H1 (cell line): Measurements from ENCODE around the gene THRB. TPM values are rescaled to one million over a fixed set of nuclear protein-coding genes. Genes with fewer than 3 reads are reported as not detected.

ENCODE experiments used
- CTCF ChIA-PET: fragments of 300-600 bp; sonication (Branson Sonifier 250); formaldehyde crosslinking; loops from one replicate; lab custom pipeline; 2021; ENCODE audit not compliant: partially characterized antibody; lab: Charles Lee
- POLR2A ChIA-PET: fragments of 300-600 bp; sonication (Branson Sonifier 250); formaldehyde crosslinking; loops from one replicate; lab custom pipeline; 2021; ENCODE audit warnings: inconsistent platforms; ENCODE audit not compliant: partially characterized antibody; lab: Charles Lee
- DNase-seq, 2 experiments: peaks; one replicate each; pipeline versions ENCODE4 v3.0.0 to v3.0.0-alpha.2; 2010 to 2022; ENCODE audit warnings: low spot score in 2 of 2, low read depth in 1 of 2, mixed read lengths in 1 of 2
- FAIRE-seq: peaks from 2 replicates; lab custom pipeline; 2011; peaks lifted over from hg19 to GRCh38; lab: Jason Lieb, UNC
- H2AFZ ChIP-seq: 2 replicates; pipeline ENCODE4 v1.8.1; 2012; ENCODE audit warnings: low read length, inconsistent platforms
- H2AK5ac ChIP-seq: 2 replicates; pipeline ENCODE4 v1.6.1; 2013; ENCODE audit warnings: low read depth, low read length
- H2BK120ac ChIP-seq: replicated peaks from 2 replicates; pipeline ENCODE3; 2013; ENCODE audit warnings: low read depth, low read length, inconsistent platforms
- H2BK12ac ChIP-seq: 2 replicates; pipeline ENCODE4 v1.6.1; 2013; ENCODE audit warnings: low read depth, low read length
- H2BK15ac ChIP-seq: 2 replicates; pipeline ENCODE4 v1.6.1; 2013; ENCODE audit warnings: low read length
- H2BK20ac ChIP-seq: 2 replicates; pipeline ENCODE4 v1.6.1; 2013; ENCODE audit warnings: low read length
- H2BK5ac ChIP-seq: 2 replicates; pipeline ENCODE4 v1.6.1; 2013; ENCODE audit warnings: low read depth, low read length
- H3K14ac ChIP-seq: 2 replicates; pipeline ENCODE4 v1.6.1; 2013; ENCODE audit warnings: inconsistent platforms; ENCODE audit not compliant: insufficient read length
- H3K18ac ChIP-seq: 2 replicates; pipeline ENCODE4 v1.6.1; 2013; ENCODE audit warnings: low read length; ENCODE audit errors: extremely low read depth
- H3K23ac ChIP-seq: 2 replicates; pipeline ENCODE4 v1.6.1; 2013; ENCODE audit warnings: inconsistent platforms; ENCODE audit not compliant: insufficient read length
- H3K23me2 ChIP-seq: 2 replicates; pipeline ENCODE4 v1.6.1; 2013; ENCODE audit warnings: low read depth, low read length
- H3K27ac ChIP-seq: 2 replicates; pipeline ENCODE4 v1.6.1; 2011; ENCODE audit warnings: low read depth, low read length, inconsistent platforms
- H3K27me3 ChIP-seq, 4 experiments: replicated peaks in 1 of 4; 1 replicate in 1 of 4; 2 replicates in 3 of 4; pipeline versions ENCODE4 v1.6.1 to v1.8.1; 2011 to 2013; ENCODE audit warnings: low read length in 3 of 4, mild to moderate bottlenecking in 3 of 4, inconsistent platforms in 2 of 4, mixed read lengths in 2 of 4, moderate library complexity in 1 of 4; ENCODE audit not compliant: control insufficient read depth in 3 of 4, insufficient read depth in 3 of 4; ENCODE audit errors: extremely low read depth in 1 of 4
- H3K36me3 ChIP-seq, 4 experiments: 2 replicates each; pipeline versions ENCODE4 v1.6.1 to v1.8.1; 2011 to 2013; ENCODE audit warnings: mild to moderate bottlenecking in 4 of 4, low read length in 3 of 4, moderate library complexity in 2 of 4, control low read depth in 1 of 4, inconsistent platforms in 1 of 4; ENCODE audit not compliant: insufficient read depth in 4 of 4, control insufficient read depth in 2 of 4
- H3K4ac ChIP-seq: replicated peaks from 2 replicates; pipeline ENCODE3; 2013; ENCODE audit warnings: low read length, low read depth, mixed read lengths, inconsistent platforms; ENCODE audit not compliant: insufficient read length
- H3K4me1 ChIP-seq, 4 experiments: replicated peaks in 1 of 4; 1 replicate in 1 of 4; 2 replicates in 3 of 4; pipeline versions ENCODE4 v1.6.1 to v1.8.1; 2011 to 2013; ENCODE audit warnings: low read length in 3 of 4, inconsistent platforms in 2 of 4, mixed read lengths in 1 of 4; ENCODE audit not compliant: insufficient read depth in 4 of 4, control insufficient read depth in 3 of 4
- H3K4me2 ChIP-seq, 2 experiments: 2 replicates each; pipeline versions ENCODE4 v1.6.1 to v1.8.1; 2011 to 2013; ENCODE audit warnings: low read depth in 2 of 2, low read length in 2 of 2, control low read depth in 1 of 2, inconsistent platforms in 1 of 2, mild to moderate bottlenecking in 1 of 2; ENCODE audit not compliant: insufficient read depth in 1 of 2
- H3K4me3 ChIP-seq, 4 experiments: fragments of 200-600, 300-600 bp in 1 of 4; sonication (generic), shearing (Covaris generic), sonication (Bioruptor Twin) in 1 of 4; 2 replicates each; pipeline versions ENCODE4 v1.5.1 to v1.8.1; 2011 to 2016; ENCODE audit warnings: low read length in 4 of 4, low read depth in 3 of 4, control low read depth in 2 of 4, inconsistent platforms in 2 of 4, mild to moderate bottlenecking in 2 of 4, mixed read lengths in 1 of 4, moderate library complexity in 1 of 4; ENCODE audit not compliant: insufficient read depth in 2 of 4; ENCODE audit errors: extremely low read depth in 1 of 4
- H3K56ac ChIP-seq: replicated peaks from 2 replicates; pipeline ENCODE3; 2013; ENCODE audit warnings: low read depth, mild to moderate bottlenecking, mixed read lengths, low read length, inconsistent platforms; ENCODE audit not compliant: insufficient read length
- H3K79me1 ChIP-seq: 2 replicates; pipeline ENCODE4 v1.6.1; 2013; ENCODE audit warnings: low read depth, low read length, control low read depth
- H3K79me2 ChIP-seq, 2 experiments: 2 replicates each; pipeline versions ENCODE4 v1.6.1 to v1.8.1; 2012 to 2013; ENCODE audit warnings: low read length in 2 of 2, mild to moderate bottlenecking in 2 of 2, inconsistent platforms in 1 of 2; ENCODE audit not compliant: insufficient read depth in 2 of 2, control insufficient read depth in 1 of 2
- H3K9ac ChIP-seq, 4 experiments: replicated peaks in 1 of 4; 1 replicate in 1 of 4; 2 replicates in 3 of 4; pipeline versions ENCODE4 v1.6.1 to v1.8.1; 2011 to 2013; ENCODE audit warnings: low read depth in 3 of 4, low read length in 3 of 4, control low read depth in 2 of 4, mild to moderate bottlenecking in 2 of 4, moderate library complexity in 2 of 4, inconsistent platforms in 1 of 4; ENCODE audit errors: extremely low read depth in 1 of 4
- H3K9me3 ChIP-seq, 2 experiments: 2 replicates each; pipeline versions ENCODE4 v1.6.1 to v1.8.1; 2012 to 2013; ENCODE audit warnings: mild to moderate bottlenecking in 2 of 2, moderate library complexity in 2 of 2, control low read depth in 1 of 2, inconsistent platforms in 1 of 2, low read depth in 1 of 2, low read length in 1 of 2, mixed read lengths in 1 of 2; ENCODE audit not compliant: insufficient read depth in 2 of 2
- H4K20me1 ChIP-seq, 2 experiments: replicated peaks in 1 of 2; 2 replicates each; pipeline versions ENCODE3 to v1.8.1; 2011 to 2013; ENCODE audit warnings: inconsistent platforms in 2 of 2, low read length in 2 of 2, mild to moderate bottlenecking in 1 of 2; ENCODE audit not compliant: insufficient read depth in 2 of 2, control insufficient read depth in 1 of 2
- H4K5ac ChIP-seq: 2 replicates; pipeline ENCODE4 v1.6.1; 2013; ENCODE audit warnings: low read length, low read depth, mixed read lengths, inconsistent platforms; ENCODE audit not compliant: insufficient read length
- H4K8ac ChIP-seq: 2 replicates; pipeline ENCODE4 v1.8.0; 2013; ENCODE audit warnings: mild to moderate bottlenecking, moderate library complexity, low read length, inconsistent platforms; ENCODE audit not compliant: insufficient read depth; ENCODE audit errors: extremely low read depth
- H4K91ac ChIP-seq: replicated peaks from 2 replicates; pipeline ENCODE3; 2013; ENCODE audit warnings: low read length, mixed read lengths, inconsistent platforms; ENCODE audit not compliant: insufficient read length
- BRCA1 ChIP-seq: IDR thresholded peaks from 2 replicates; pipeline ENCODE4 v1.6.1; 2012; ENCODE audit warnings: low read depth, low read length, improper control_type of control experiment
- EGR1 ChIP-seq: IDR thresholded peaks from 2 replicates; pipeline ENCODE4 v1.6.1; 2011; ENCODE audit warnings: low read depth, low read length, borderline replicate concordance
- FOSL1 ChIP-seq: IDR thresholded peaks from 2 replicates; pipeline ENCODE4 v1.6.1; 2011; ENCODE audit warnings: mild to moderate bottlenecking, low read depth, low read length, moderate library complexity; ENCODE audit not compliant: insufficient read depth
- JUN ChIP-seq: IDR thresholded peaks from 2 replicates; pipeline ENCODE4 v1.6.1; 2011; ENCODE audit warnings: low read depth, mild to moderate bottlenecking, improper control_type of control experiment, low read length
- MAFK ChIP-seq: IDR thresholded peaks from 2 replicates; pipeline ENCODE4 v1.6.1; 2012; ENCODE audit warnings: low read depth, mild to moderate bottlenecking, improper control_type of control experiment, low read length
- SAP30 ChIP-seq: fragments of 300-600 bp; sonication (generic); IDR thresholded peaks from 2 replicates; pipeline ENCODE4 v1.7.1; 2012; ENCODE audit warnings: low read length, moderate library complexity, mild to moderate bottlenecking, inconsistent platforms; ENCODE audit not compliant: insufficient read depth, insufficient replicate concordance
- SIX5 ChIP-seq: IDR thresholded peaks from 2 replicates; pipeline ENCODE4 v1.6.1; 2011; ENCODE audit warnings: mild to moderate bottlenecking, low read depth, low read length
- WGBS, 2 experiments: shearing (Covaris generic) in 1 of 2; methylation state at CpG; one replicate each; pipeline versions ENCODE4 v1.1.6 to v1.1.7; 2013 to 2015; ENCODE audit warnings: low lambda C conversion rate in 2 of 2, mixed read lengths in 2 of 2, inconsistent platforms in 1 of 2, low coverage in 1 of 2, missing lambda C conversion rate in 1 of 2; ENCODE audit not compliant: insufficient replicate concordance in 2 of 2, insufficient coverage in 1 of 2, insufficient read length in 1 of 2; ENCODE audit errors: extremely low coverage in 1 of 2, missing lambda C conversion rate in 1 of 2; 5-methylcytosine and 5-hydroxymethylcytosine counted together
- polyA plus RNA-seq, 7 experiments: library from polyadenylated mRNA; depleted of rRNA in 3 of 7; stranded (reverse) in 5 of 7; unstranded in 2 of 7; fragments of >200 nt in 5 of 7; fragments of 200-250 nt in 2 of 7; gene quantifications; 1 replicate in 5 of 7; 2 replicates in 1 of 7; 4 replicates in 1 of 7; pipeline versions ENCODE4 v1.2.1 to v1.2.3, GENCODE V29; 2011 to 2013; ENCODE audit warnings: missing spikeins in 2 of 7, mixed read lengths in 2 of 7
- total RNA-seq: library from RNA; stranded (reverse); fragmentation: NEBNext Ultra II Directional; extraction: Animal tissue kit (Norgen Biotek cat#: 25700); gene quantifications from 2 replicates; pipeline ENCODE4 v1.2.1, GENCODE V29; 2021

THRB gene
- total and polyA plus RNA-seq, 2 of the 8 experiments (the other 6 are each of a cell fraction or from before 2014, with no cell fraction given): 0.98 to 3.9 TPM

GRCh38 chr3:24507776-24508422 is 13.2 kb upstream of the THRB start:
- H4K8ac ChIP-seq: no peak overlapping the region
- H2AFZ ChIP-seq: no peak overlapping the region
- WGBS, 2 experiments: 93% methylated on average over 2 of the region's 2 CpGs; no CpG with 5 or more reads in 1 of the 2 experiments

More at GRCh38 chr3:24507776-24508422, 13.2 kb upstream of the THRB start:
- TF ChIP-seq JUN (no peak), BRCA1 (no peak), EGR1 (no peak), FOSL1 (no peak), SIX5 (no peak), SAP30 (no peak), MAFK (no peak)
- H2BK12ac ChIP-seq: no peak overlapping the region
- POLR2A ChIA-PET: no interaction called here
- no peak overlapping the region for H2BK5ac ChIP-seq
- no peak overlapping the region for H3K9ac ChIP-seq
- H3K23ac ChIP-seq: no peak overlapping the region
- no peaks in the 10 kb centered on the region for H3K27me3 ChIP-seq
- DNase-seq (no peak), FAIRE-seq (no peak)
- no peak overlapping the region for H3K4ac ChIP-seq
- no peak overlapping the region for H3K56ac ChIP-seq
- no peaks in the 10 kb centered on the region for H3K36me3 ChIP-seq
- H3K27ac ChIP-seq: no peak overlapping the region
- no peaks in the 10 kb centered on the region; a peak in 1 of 7 replicates for H3K4me1 ChIP-seq
- H3K79me2 ChIP-seq: no peaks in the 10 kb centered on the region
- no peak overlapping the region for H3K4me2 ChIP-seq
- no peak overlapping the region for H3K14ac ChIP-seq
- no peaks in the 10 kb centered on the region for H3K9me3 ChIP-seq
- CTCF ChIA-PET: interaction anchor here (0.5 to 1.6 kb wide), 3 partner anchors 11 to 172 kb away, joined by 3 to 4 read pairs (median 3); no protein-coding TSS in a partner anchor
- H2BK120ac ChIP-seq: no peak overlapping the region
- no peaks in the 10 kb centered on the region for H4K20me1 ChIP-seq
- H2BK20ac ChIP-seq: no peak overlapping the region
- H2AK5ac ChIP-seq: no peak overlapping the region
- no peak overlapping the region for H2BK15ac ChIP-seq
- no peaks in the 10 kb centered on the region for H3K23me2 ChIP-seq
- no peaks in the 10 kb centered on the region for H3K79me1 ChIP-seq
- no peak overlapping the region for H4K91ac ChIP-seq
- no peak overlapping the region for H3K4me3 ChIP-seq
- H4K5ac ChIP-seq: no peak overlapping the region
- H3K18ac ChIP-seq: no peak overlapping the region
